ENCODE measurements around the gene MRPS25.

The MRPS25 gene

GRCh38 chr3:15065550-15066007 lies 464 bp upstream of the MRPS25 start:
- H3K27ac ChIP-seq, result peak overlapping the region; percentile 94
- no peak for TF ChIP-seq CTCF (conservative IDR thresholded peaks at IDR 0.05)

- no peak for TF ChIP-seq CTCF (conservative IDR thresholded peaks at IDR 0.05)
- peak overlapping the region; percentile 94 for H3K27ac ChIP-seq
Measured at GRCh38 chr3:15064299-15064834, 748 bp downstream of the MRPS25 start.

- TF ChIP-seq CTCF (conservative IDR thresholded peaks at IDR 0.05), result no peak
- peak overlapping the region; percentile 94 for H3K27ac ChIP-seq
Measured at GRCh38 chr3:15063656-15064286, 1.3 kb downstream of the MRPS25 start.

- peak overlapping the region; percentile 94 for H3K27ac ChIP-seq
- TF ChIP-seq CTCF (conservative IDR thresholded peaks at IDR 0.05), result no peak
Measured at GRCh38 chr3:15063238-15063637, 1.9 kb downstream of the MRPS25 start.

GRCh38 chr3:15060029-15060428 lies 5.1 kb downstream of the MRPS25 start:
- TF ChIP-seq CTCF (conservative IDR thresholded peaks at IDR 0.05), result no peak

GRCh38 chr3:15056676-15057404 lies 8.3 kb downstream of the MRPS25 start:
- no peak overlapping the region for H3K27ac ChIP-seq
- TF ChIP-seq CTCF (conservative IDR thresholded peaks at IDR 0.05), result no peak

More at GRCh38 chr3:15060029-15060428, 5.1 kb downstream of the MRPS25 start:
- H3K27ac ChIP-seq, result no peak overlapping the region

- no peak for TF ChIP-seq CTCF (conservative IDR thresholded peaks at IDR 0.05)
- H3K27ac ChIP-seq, result no peak overlapping the region
Measured at GRCh38 chr3:15055019-15055557, 10.0 kb downstream of the MRPS25 start.
